ENCODE data around the gene NDFIP2.

NDFIP2 gene

GRCh38 chr13:79483086-79483706 lies 2.2 kb downstream of the NDFIP2 start:
- Histone ChIP-seq H3K4me3 (ENCODE audit: low read depth in 1 of 2, low read length in 2 of 2) (no peak overlapping the region), H3K9me3 (ENCODE audit: low read length) (no peaks in the 10 kb centered on the region), H3K27me3 (ENCODE audit: control insufficient read depth in 1 of 2, insufficient read depth in 2 of 2, low read length in 2 of 2) (no peaks in the 10 kb centered on the region), H3K4me1 (ENCODE audit: insufficient read depth, low read length) (peaks cover 20% of the 10 kb centered on the region), H3K36me3 (ENCODE audit: insufficient read depth, low read length) (no peaks in the 10 kb centered on the region), H3K9ac (ENCODE audit: low read length) (no peak overlapping the region), H3K27ac (ENCODE audit: low read depth, low read length) (no peak overlapping the region)

- Histone ChIP-seq H3K9ac (ENCODE audit: low read length) (no peak overlapping the region), H3K4me3 (ENCODE audit: low read depth in 1 of 2, low read length in 2 of 2) (no peak overlapping the region), H3K4me1 (ENCODE audit: insufficient read depth, low read length) (peaks cover 20% of the 10 kb centered on the region), H3K27me3 (ENCODE audit: control insufficient read depth in 1 of 2, insufficient read depth in 2 of 2, low read length in 2 of 2) (no peaks in the 10 kb centered on the region), H3K9me3 (ENCODE audit: low read length) (no peaks in the 10 kb centered on the region), H3K27ac (ENCODE audit: low read depth, low read length) (no peak overlapping the region), H3K36me3 (ENCODE audit: insufficient read depth, low read length) (no peaks in the 10 kb centered on the region)
These were observed 4.3 kb downstream of the NDFIP2 start for GRCh38 chr13:79485014-79485811.

DNA sequence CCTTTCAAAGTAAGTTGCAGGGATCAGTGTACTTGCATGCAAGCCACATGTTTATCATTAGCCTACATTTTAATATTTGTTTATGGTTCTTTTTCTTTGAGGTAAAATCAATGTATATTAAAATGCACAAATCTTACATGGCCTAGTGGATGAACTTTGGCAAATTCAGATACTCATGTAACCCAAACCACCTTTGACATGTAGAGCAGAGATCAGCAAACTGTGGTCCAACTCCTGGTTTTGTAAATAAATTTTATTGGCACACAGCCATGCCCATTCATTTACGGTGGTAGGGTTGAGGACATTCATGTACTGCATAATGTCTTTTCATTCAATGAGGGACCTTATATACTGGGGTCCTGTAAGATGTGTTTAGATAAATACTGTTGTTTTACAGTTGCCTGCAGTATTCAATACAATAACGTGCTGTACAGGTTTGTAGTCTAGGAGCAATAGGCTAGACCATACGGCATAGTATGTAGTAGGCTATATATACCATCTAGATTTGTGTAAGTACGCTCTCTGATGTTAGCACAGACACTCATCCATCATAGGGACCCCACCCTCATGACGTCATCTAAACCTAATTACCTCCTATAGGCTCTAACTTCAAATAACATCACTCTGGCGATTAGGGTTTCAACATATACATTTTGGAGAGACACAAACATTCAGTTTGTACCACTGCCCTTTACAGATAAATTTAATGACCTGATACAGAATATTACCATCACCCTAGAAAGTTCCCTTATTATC lies 5.7 kb downstream of the NDFIP2 start:
- Histone ChIP-seq H3K27ac (ENCODE audit: low read depth, low read length) (no peak overlapping the region), H3K4me1 (ENCODE audit: insufficient read depth, low read length) (peaks cover 29% of the 10 kb centered on the region), H3K4me3 (ENCODE audit: low read depth in 1 of 2, low read length in 2 of 2) (no peak overlapping the region)

DNA sequence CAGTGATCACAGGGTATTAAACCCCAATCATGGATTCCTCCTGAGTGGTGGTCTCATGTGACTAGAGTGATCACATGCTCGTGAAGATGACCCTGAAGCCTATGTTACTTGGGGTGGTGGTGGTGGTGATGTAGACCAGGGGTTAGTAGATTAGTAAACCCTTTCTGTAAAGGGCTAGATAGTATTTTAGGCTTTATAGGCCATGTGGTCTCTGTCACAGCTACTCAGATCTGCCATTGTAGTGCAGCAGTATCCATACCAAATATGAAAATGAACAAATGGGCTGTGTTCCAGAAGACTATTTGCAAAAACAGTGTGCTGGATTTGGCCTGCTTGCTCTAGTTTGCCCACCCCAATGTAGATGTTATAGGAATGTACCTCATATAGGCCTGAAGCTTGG lies 9.4 kb downstream of the NDFIP2 start:
- Histone ChIP-seq H3K36me3 (ENCODE audit: insufficient read depth, low read length) (no peaks in the 10 kb centered on the region), H3K9ac (ENCODE audit: low read length) (no peak overlapping the region), H3K9me3 (ENCODE audit: low read length) (no peaks in the 10 kb centered on the region), H3K4me3 (ENCODE audit: low read depth in 1 of 2, low read length in 2 of 2) (no peak overlapping the region), H3K27ac (ENCODE audit: low read depth, low read length) (no peak overlapping the region), H3K27me3 (ENCODE audit: control insufficient read depth in 1 of 2, insufficient read depth in 2 of 2, low read length in 2 of 2) (no peaks in the 10 kb centered on the region), H3K4me1 (ENCODE audit: insufficient read depth, low read length) (peaks cover 20% of the 10 kb centered on the region)

More for the DNA sequence above, 5.7 kb downstream of the NDFIP2 start:
- Histone ChIP-seq H3K27me3 (ENCODE audit: control insufficient read depth in 1 of 2, insufficient read depth in 2 of 2, low read length in 2 of 2) (no peaks in the 10 kb centered on the region), H3K36me3 (ENCODE audit: insufficient read depth, low read length) (no peaks in the 10 kb centered on the region), H3K9me3 (ENCODE audit: low read length) (no peaks in the 10 kb centered on the region), H3K9ac (ENCODE audit: low read length) (no peak overlapping the region)

DNA sequence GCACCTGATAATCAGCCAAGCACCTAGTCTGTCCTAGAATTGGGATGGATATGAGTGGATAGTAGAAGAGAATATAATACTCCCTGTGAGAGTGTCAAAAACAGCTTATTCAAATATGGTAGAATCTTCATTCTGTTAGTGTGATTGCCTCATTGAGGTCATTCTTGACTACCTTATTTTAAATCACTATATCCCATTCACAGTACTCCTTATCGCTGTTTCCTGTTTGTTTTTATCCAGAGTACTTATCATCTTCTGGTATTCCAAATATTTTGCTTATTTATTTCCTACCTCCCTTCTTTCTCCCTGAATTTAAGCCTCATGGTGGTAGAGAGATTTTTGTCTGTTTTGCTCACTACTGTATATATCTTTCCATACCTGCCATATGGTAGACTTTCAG lies 9.9 kb downstream of the NDFIP2 start:
- Histone ChIP-seq H3K9me3 (ENCODE audit: low read length) (no peaks in the 10 kb centered on the region), H3K9ac (ENCODE audit: low read length) (no peak overlapping the region), H3K36me3 (ENCODE audit: insufficient read depth, low read length) (no peaks in the 10 kb centered on the region), H3K4me3 (ENCODE audit: low read depth in 1 of 2, low read length in 2 of 2) (no peak overlapping the region), H3K4me1 (ENCODE audit: insufficient read depth, low read length) (peaks cover 20% of the 10 kb centered on the region), H3K27me3 (ENCODE audit: control insufficient read depth in 1 of 2, insufficient read depth in 2 of 2, low read length in 2 of 2) (no peaks in the 10 kb centered on the region), H3K27ac (ENCODE audit: low read depth, low read length) (no peak overlapping the region)

DNA sequence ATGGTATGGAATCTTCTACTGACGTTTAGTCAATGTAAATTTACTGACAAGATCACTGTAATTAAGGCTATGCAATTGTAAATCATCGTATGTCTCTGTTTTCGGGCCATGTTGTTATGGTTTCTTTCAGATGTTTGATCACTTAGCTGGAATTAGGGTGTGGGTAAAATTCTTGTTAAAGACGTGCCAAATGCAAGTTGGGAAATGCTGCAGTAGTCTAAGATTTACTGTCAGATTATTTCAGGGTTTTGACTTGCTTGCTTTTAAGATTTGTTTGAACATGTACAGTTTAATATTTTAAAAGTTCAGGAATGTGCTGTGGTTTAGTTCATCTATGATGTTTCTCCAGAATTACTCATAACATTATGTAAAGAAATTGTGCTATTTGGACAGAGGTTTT lies 10.8 kb downstream of the NDFIP2 start:
- Histone ChIP-seq H3K36me3 (ENCODE audit: insufficient read depth, low read length) (no peaks in the 10 kb centered on the region), H3K9ac (ENCODE audit: low read length) (no peak overlapping the region), H3K4me3 (ENCODE audit: low read depth in 1 of 2, low read length in 2 of 2) (no peak overlapping the region), H3K27ac (ENCODE audit: low read depth, low read length) (no peak overlapping the region), H3K9me3 (ENCODE audit: low read length) (no peaks in the 10 kb centered on the region), H3K27me3 (ENCODE audit: control insufficient read depth in 1 of 2, insufficient read depth in 2 of 2, low read length in 2 of 2) (no peaks in the 10 kb centered on the region), H3K4me1 (ENCODE audit: insufficient read depth, low read length) (peaks cover 20% of the 10 kb centered on the region)

GRCh38 chr13:79492313-79492798 lies 11.4 kb downstream of the NDFIP2 start:
- Histone ChIP-seq H3K27ac (ENCODE audit: low read depth, low read length) (no peak overlapping the region), H3K36me3 (ENCODE audit: insufficient read depth, low read length) (no peaks in the 10 kb centered on the region), H3K4me3 (ENCODE audit: low read depth in 1 of 2, low read length in 2 of 2) (no peak overlapping the region), H3K27me3 (ENCODE audit: control insufficient read depth in 1 of 2, insufficient read depth in 2 of 2, low read length in 2 of 2) (no peaks in the 10 kb centered on the region), H3K4me1 (ENCODE audit: insufficient read depth, low read length) (peaks cover 20% of the 10 kb centered on the region), H3K9me3 (ENCODE audit: low read length) (no peaks in the 10 kb centered on the region), H3K9ac (ENCODE audit: low read length) (no peak overlapping the region)

GRCh38 chr13:79492918-79493594 lies 12.1 kb downstream of the NDFIP2 start:
- Histone ChIP-seq H3K4me1 (ENCODE audit: insufficient read depth, low read length) (peaks cover 20% of the 10 kb centered on the region), H3K27ac (ENCODE audit: low read depth, low read length) (no peak overlapping the region), H3K9ac (ENCODE audit: low read length) (no peak overlapping the region), H3K9me3 (ENCODE audit: low read length) (no peaks in the 10 kb centered on the region), H3K4me3 (ENCODE audit: low read depth in 1 of 2, low read length in 2 of 2) (no peak overlapping the region), H3K36me3 (ENCODE audit: insufficient read depth, low read length) (no peaks in the 10 kb centered on the region), H3K27me3 (ENCODE audit: control insufficient read depth in 1 of 2, insufficient read depth in 2 of 2, low read length in 2 of 2) (no peaks in the 10 kb centered on the region)

- H3K9me3 ChIP-seq (ENCODE audit: low read length): no peaks in the 10 kb centered on the region
- no peaks in the 10 kb centered on the region for H3K36me3 ChIP-seq (ENCODE audit: insufficient read depth, low read length)
- H3K9ac ChIP-seq (ENCODE audit: low read length): no peak overlapping the region
- no peaks in the 10 kb centered on the region for H3K27me3 ChIP-seq (ENCODE audit: control insufficient read depth in 1 of 2, insufficient read depth in 2 of 2, low read length in 2 of 2)
- no peak overlapping the region for H3K27ac ChIP-seq (ENCODE audit: low read depth, low read length)
- no peak overlapping the region for H3K4me3 ChIP-seq (ENCODE audit: low read depth in 1 of 2, low read length in 2 of 2)
- H3K4me1 ChIP-seq (ENCODE audit: insufficient read depth, low read length): peaks cover 13% of the 10 kb centered on the region
These were observed 15.2 kb downstream of the NDFIP2 start for GRCh38 chr13:79496188-79496587.

GRCh38 chr13:79497064-79497463 lies 16.1 kb downstream of the NDFIP2 start:
- Histone ChIP-seq H3K36me3 (ENCODE audit: insufficient read depth, low read length) (no peaks in the 10 kb centered on the region), H3K9me3 (ENCODE audit: low read length) (no peaks in the 10 kb centered on the region), H3K27ac (ENCODE audit: low read depth, low read length) (no peak overlapping the region), H3K9ac (ENCODE audit: low read length) (no peak overlapping the region), H3K4me3 (ENCODE audit: low read depth in 1 of 2, low read length in 2 of 2) (no peak overlapping the region), H3K4me1 (ENCODE audit: insufficient read depth, low read length) (peaks cover 6% of the 10 kb centered on the region), H3K27me3 (ENCODE audit: control insufficient read depth in 1 of 2, insufficient read depth in 2 of 2, low read length in 2 of 2) (no peaks in the 10 kb centered on the region)

DNA sequence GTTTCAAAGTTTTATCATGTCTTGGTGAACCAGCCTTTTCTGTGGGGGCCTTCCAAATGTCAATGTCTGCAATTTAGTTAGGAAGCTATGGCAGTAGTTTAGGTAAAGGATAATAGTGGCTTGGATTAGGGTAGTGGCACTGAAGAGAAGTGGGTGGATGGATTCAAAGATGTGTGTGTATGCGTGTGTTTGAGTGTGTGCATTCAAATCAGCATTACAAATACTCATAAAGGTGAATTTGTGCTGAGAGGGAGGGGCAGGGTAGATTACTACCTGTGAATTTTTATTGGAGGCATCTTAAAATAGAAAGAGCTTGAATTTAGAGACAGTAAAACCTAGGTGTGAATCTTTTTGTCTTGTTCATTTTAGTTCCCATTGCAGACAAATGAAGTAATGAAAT lies 16.9 kb downstream of the NDFIP2 start:
- Histone ChIP-seq H3K4me1 (ENCODE audit: insufficient read depth, low read length) (no peaks in the 10 kb centered on the region), H3K27ac (ENCODE audit: low read depth, low read length) (no peak overlapping the region), H3K36me3 (ENCODE audit: insufficient read depth, low read length) (no peaks in the 10 kb centered on the region), H3K9ac (ENCODE audit: low read length) (no peak overlapping the region), H3K27me3 (ENCODE audit: control insufficient read depth in 1 of 2, insufficient read depth in 2 of 2, low read length in 2 of 2) (no peaks in the 10 kb centered on the region), H3K4me3 (ENCODE audit: low read depth in 1 of 2, low read length in 2 of 2) (no peak overlapping the region), H3K9me3 (ENCODE audit: low read length) (no peaks in the 10 kb centered on the region)
